IMR-90 (cell line): ENCODE results near the gene HSD17B11. TPM values are rescaled to one million over a fixed set of nuclear protein-coding genes. Genes with fewer than 3 reads are reported as not detected.

ENCODE experiments used
- ATAC-seq: fragments of 200-7000 bp; cut with Tn5 transposase; 2 replicates; pipeline ENCODE4 v1.9.1; 2020; ENCODE audit warnings: low read depth, mild to moderate bottlenecking, moderate library complexity
- BruUV-seq: library from RNA; stranded (reverse); fragments of 400-500 nt; replicated peaks from 2 replicates; lab custom pipeline; 2021; lab: Mats Ljungman, UMichigan
- CTCF ChIA-PET: fragments of 300-600 bp; formaldehyde crosslinking; extraction: SDS; loops from one replicate; lab custom pipeline; 2021; ENCODE audit warnings: antibody characterized with exemption; lab: Yijun Ruan, JAX
- POLR2A ChIA-PET: fragments of 300-600 bp; sonication (Branson Sonifier 250); formaldehyde crosslinking; loops from one replicate; lab custom pipeline; 2022; ENCODE audit warnings: antibody characterized with exemption; ENCODE audit not compliant: unreplicated experiment; lab: Charles Lee
- DNase-seq: peaks from one replicate; pipeline ENCODE4 v3.0.0; 2013
- H2AFZ ChIP-seq: replicated peaks from 2 replicates; pipeline ENCODE3; 2013; ENCODE audit warnings: low read length, mild to moderate bottlenecking; ENCODE audit not compliant: poor library complexity
- H2AK5ac ChIP-seq: 2 replicates; pipeline ENCODE4 v1.6.1; 2013; ENCODE audit warnings: low read depth, low read length, inconsistent platforms
- H2AK9ac ChIP-seq: replicated peaks from 2 replicates; pipeline ENCODE3; 2013; ENCODE audit warnings: mild to moderate bottlenecking, low read depth, low read length, moderate library complexity; ENCODE audit not compliant: poor library complexity
- H2BK120ac ChIP-seq: 2 replicates; pipeline ENCODE4 v1.6.1; 2013; ENCODE audit warnings: low read depth, low read length, inconsistent platforms
- H2BK15ac ChIP-seq: 3 replicates; pipeline ENCODE4 v1.6.1; 2013; ENCODE audit warnings: low read depth, low read length, inconsistent platforms
- H2BK20ac ChIP-seq: 2 replicates; pipeline ENCODE4 v1.6.1; 2013; ENCODE audit warnings: low read depth, mild to moderate bottlenecking, inconsistent platforms, low read length, moderate library complexity
- H2BK5ac ChIP-seq: 2 replicates; pipeline ENCODE4 v1.6.1; 2013; ENCODE audit warnings: mild to moderate bottlenecking, low read depth, low read length, inconsistent platforms; ENCODE audit not compliant: poor library complexity, severe bottlenecking
- H3K14ac ChIP-seq: replicated peaks from 2 replicates; pipeline ENCODE4 v1.6.1; 2013; ENCODE audit warnings: low read depth, low read length, inconsistent platforms
- H3K18ac ChIP-seq: 2 replicates; pipeline ENCODE4 v1.6.1; 2013; ENCODE audit warnings: low read depth, low read length, control low read depth
- H3K23ac ChIP-seq: 2 replicates; pipeline ENCODE4 v1.6.1; 2013; ENCODE audit warnings: low read depth, low read length, inconsistent platforms
- H3K27ac ChIP-seq: 2 replicates; pipeline ENCODE4 v1.5.1; 2013; ENCODE audit warnings: mild to moderate bottlenecking, control low read depth, low read length; ENCODE audit not compliant: insufficient read depth
- H3K27me3 ChIP-seq: 2 replicates; pipeline ENCODE4 v1.6.1; 2013; ENCODE audit warnings: low read length; ENCODE audit not compliant: control insufficient read depth, insufficient read depth
- H3K36me3 ChIP-seq: 2 replicates; pipeline ENCODE4 v1.6.1; 2013; ENCODE audit warnings: low read length, mixed read lengths; ENCODE audit not compliant: control insufficient read depth, insufficient read depth
- H3K4ac ChIP-seq: 2 replicates; pipeline ENCODE4 v1.6.1; 2013; ENCODE audit warnings: low read depth, low read length, inconsistent platforms
- H3K4me1 ChIP-seq: 2 replicates; pipeline ENCODE4 v1.6.1; 2013; ENCODE audit warnings: low read length, mixed read lengths; ENCODE audit not compliant: control insufficient read depth, insufficient read depth
- H3K4me2 ChIP-seq: 2 replicates; pipeline ENCODE4 v1.6.1; 2013; ENCODE audit warnings: low read depth, mild to moderate bottlenecking, control low read depth, low read length, moderate library complexity
- H3K4me3 ChIP-seq: 2 replicates; pipeline ENCODE4 v1.5.1; 2013; ENCODE audit warnings: low read depth, mild to moderate bottlenecking, control low read depth, low read length, moderate library complexity; ENCODE audit not compliant: insufficient read depth
- H3K56ac ChIP-seq: 2 replicates; pipeline ENCODE4 v1.6.1; 2013; ENCODE audit warnings: low read length, inconsistent platforms; ENCODE audit not compliant: insufficient read depth; ENCODE audit errors: extremely low read depth
- H3K79me1 ChIP-seq, 2 experiments: 2 replicates each; pipeline ENCODE4 v1.6.1; 2013; ENCODE audit warnings: low read length in 2 of 2, inconsistent platforms in 1 of 2, low read depth in 1 of 2
- H3K9ac ChIP-seq: 2 replicates; pipeline ENCODE4 v1.6.1; 2013; ENCODE audit warnings: low read depth, low read length, control low read depth
- H3K9me1 ChIP-seq: 2 replicates; pipeline ENCODE4 v1.6.1; 2013; ENCODE audit warnings: low read length, inconsistent platforms; ENCODE audit not compliant: insufficient read depth
- H3K9me3 ChIP-seq: 2 replicates; pipeline ENCODE4 v1.6.1; 2013; ENCODE audit warnings: low read length; ENCODE audit not compliant: control insufficient read depth, insufficient read depth
- H4K20me1 ChIP-seq: 2 replicates; pipeline ENCODE4 v1.6.1; 2013; ENCODE audit warnings: low read length, inconsistent platforms; ENCODE audit not compliant: insufficient read depth
- H4K5ac ChIP-seq: 2 replicates; pipeline ENCODE4 v1.6.1; 2013; ENCODE audit warnings: mild to moderate bottlenecking, low read depth, low read length, control low read depth
- H4K8ac ChIP-seq, 2 experiments: 2 replicates each; pipeline ENCODE4 v1.6.1; 2013; ENCODE audit warnings: low read depth in 2 of 2, low read length in 2 of 2, control low read depth in 1 of 2, inconsistent platforms in 1 of 2
- H4K91ac ChIP-seq: 2 replicates; pipeline ENCODE4 v1.6.1; 2013; ENCODE audit warnings: low read depth, low read length, inconsistent platforms; ENCODE audit not compliant: insufficient read depth
- BHLHE40 ChIP-seq: fragments of 150-350 bp; IDR thresholded peaks from 2 replicates; pipeline ENCODE4 v1.6.1; 2016; ENCODE audit warnings: mild to moderate bottlenecking, low read depth, low read length
- CEBPB ChIP-seq: IDR thresholded peaks from 2 replicates; pipeline ENCODE4 v1.6.1; 2012; ENCODE audit warnings: low read depth, low read length, improper control_type of control experiment
- CHD1 ChIP-seq: IDR thresholded peaks from 2 replicates; pipeline ENCODE4 v1.6.1; 2012; ENCODE audit warnings: low read depth, low read length, improper control_type of control experiment
- FOS ChIP-seq: fragments of 150-350 bp; IDR thresholded peaks from 2 replicates; pipeline ENCODE4 v1.6.1; 2016; ENCODE audit warnings: low read depth, low read length
- MAFK ChIP-seq: IDR thresholded peaks from 2 replicates; pipeline ENCODE4 v1.6.1; 2012; ENCODE audit warnings: low read depth, low read length, improper control_type of control experiment
- MAZ ChIP-seq: IDR thresholded peaks from 2 replicates; pipeline ENCODE4 v1.6.1; 2012; ENCODE audit warnings: low read depth, mild to moderate bottlenecking, low read length, improper control_type of control experiment, moderate library complexity, borderline replicate concordance
- MXI1 ChIP-seq: IDR thresholded peaks from 2 replicates; pipeline ENCODE4 v1.6.1; 2012; ENCODE audit warnings: low read depth, mild to moderate bottlenecking, low read length, moderate library complexity, borderline replicate concordance
- NFE2L2 ChIP-seq: fragments of 150-350 bp; IDR thresholded peaks from 2 replicates; pipeline ENCODE4 v1.6.1; 2016; ENCODE audit warnings: low read depth, mild to moderate bottlenecking, low read length
- POLR2A ChIP-seq: IDR thresholded peaks from 2 replicates; pipeline ENCODE4 v1.6.1; 2012; ENCODE audit warnings: mild to moderate bottlenecking, low read depth, low read length
- RAD21 ChIP-seq: IDR thresholded peaks from 2 replicates; pipeline ENCODE4 v1.6.1; 2012; ENCODE audit warnings: low read length, improper control_type of control experiment
- RCOR1 ChIP-seq: IDR thresholded peaks from 2 replicates; pipeline ENCODE4 v1.6.1; 2012; ENCODE audit warnings: mild to moderate bottlenecking, low read length, improper control_type of control experiment; ENCODE audit not compliant: insufficient replicate concordance
- RFX5 ChIP-seq: IDR thresholded peaks from 2 replicates; pipeline ENCODE4 v1.8.0; 2012; ENCODE audit warnings: low read depth, mild to moderate bottlenecking, low read length, moderate library complexity
- SMC3 ChIP-seq: fragments of 150-350 bp; IDR thresholded peaks from 2 replicates; pipeline ENCODE4 v1.6.1; 2016; ENCODE audit warnings: low read depth, mild to moderate bottlenecking, antibody characterized with exemption, low read length, moderate library complexity
- WGBS, 2 experiments: methylation state at CpG; one replicate each; pipeline versions ENCODE4 v1.1.5 to v1.1.7; 2013; ENCODE audit warnings: missing lambda C conversion rate in 2 of 2; ENCODE audit not compliant: insufficient read length in 1 of 2; ENCODE audit errors: extremely low coverage in 2 of 2; 5-methylcytosine and 5-hydroxymethylcytosine counted together
- dilution Hi-C: fragments of 300-500 bp; cut with HindIII; formaldehyde crosslinking; loops from one replicate; pipeline ENCODE4 v1.14.3; 2018; ENCODE audit warnings: low sequenced_read_pairs; ENCODE audit not compliant: unreplicated experiment
- in situ Hi-C: fragments of 300-500 bp; cut with MboI; formaldehyde crosslinking; loops from 3 replicates; pipeline ENCODE4 v1.14.3; 2019; ENCODE audit warnings: low sequenced_read_pairs, inconsistent platforms, mixed read lengths
- intact Hi-C: fragments of 100-400 bp; cut with micrococcal nuclease; formaldehyde crosslinking; loops from 2 replicates; pipeline ENCODE4 v1.10.0; 2022
- polyA plus RNA-seq, 3 experiments: library from polyadenylated mRNA; depleted of rRNA; stranded (reverse); fragments of >200 nt; gene quantifications; 2 replicates each; pipeline ENCODE4 v1.2.3, GENCODE V29; 2012; ENCODE audit warnings: low replicate concordance in 1 of 3
- total RNA-seq: library from RNA; depleted of rRNA; stranded (reverse); fragments of >200 nt; gene quantifications from 2 replicates; pipeline ENCODE4 v1.2.3, GENCODE V29; 2012
- TF ChIP-seq, protein P1 (sequence below): fragments of 150-350 bp; IDR thresholded peaks from 2 replicates; pipeline ENCODE4 v1.6.1; 2016; ENCODE audit warnings: low read depth, mild to moderate bottlenecking, low read length, moderate library complexity, borderline replicate concordance
- TF ChIP-seq, protein P2 (sequence below): fragments of 150-350 bp; IDR thresholded peaks from 2 replicates; pipeline ENCODE4 v1.6.1; 2017; ENCODE audit warnings: mild to moderate bottlenecking, antibody characterized with exemption, low read length, low read depth
- TF ChIP-seq, protein P3 (sequence below): conservative IDR thresholded peaks from 2 replicates; pipeline ENCODE4 v1.5.1; 2012; ENCODE audit warnings: mild to moderate bottlenecking, low read depth, low read length, improper control_type of control experiment

Gene HSD17B11
- total and polyA plus RNA-seq, 2 of the 4 experiments (the other 2 are of a cell fraction) = 11.3 to 12.0 TPM

DNA sequence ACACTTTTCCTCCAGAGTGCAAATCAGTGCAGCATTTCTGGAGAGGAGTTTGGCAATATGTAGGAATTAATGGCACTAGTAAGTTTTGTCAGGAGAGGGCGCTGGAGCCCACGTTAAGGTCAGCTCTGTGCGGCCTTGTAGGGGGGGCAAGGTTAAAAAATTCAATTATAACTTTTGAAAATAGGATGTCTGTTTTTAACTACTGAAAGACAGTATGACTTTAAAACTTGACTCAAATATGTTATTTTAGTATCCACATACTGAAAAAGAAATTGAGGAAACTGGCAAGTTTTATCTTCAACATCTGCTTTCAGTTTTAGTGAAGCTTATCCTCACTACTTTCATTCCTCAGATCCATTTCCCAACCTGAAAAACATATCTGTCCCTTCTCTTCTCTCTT is 37.4 kb downstream of the HSD17B11 start:
- dilution Hi-C loops = no loop called here
- Histone ChIP-seq H4K91ac (no peak overlapping the region), H4K8ac (no peak overlapping the region), H2AFZ (no peak overlapping the region), H4K5ac (no peak overlapping the region), H3K18ac (no peak overlapping the region), H2AK9ac (no peak overlapping the region), H3K27me3 (no peaks in the 10 kb centered on the region), H3K79me1 (no peaks in the 10 kb centered on the region), H2AK5ac (no peak overlapping the region), H3K4ac (no peak overlapping the region), H3K9me1 (no peaks in the 10 kb centered on the region), H3K9ac (no peak overlapping the region), H4K20me1 (no peaks in the 10 kb centered on the region), H3K27ac (no peak overlapping the region), H2BK120ac (no peak overlapping the region), H3K23ac (no peak overlapping the region), H3K4me2 (no peak overlapping the region), H3K14ac (no peak overlapping the region), H3K4me3 (no peak overlapping the region), H3K56ac (no peak overlapping the region), H2BK5ac (no peak overlapping the region), H3K4me1 (peaks cover 2% of the 10 kb centered on the region; the same call in 1 of the 2 replicates), H2BK20ac (no peak overlapping the region), H3K36me3 (peaks cover 10% of the 10 kb centered on the region), H2BK15ac (no peak overlapping the region), H3K9me3 (no peaks in the 10 kb centered on the region)
- TF ChIP-seq NFE2L2 (no peak), POLR2A (no peak), CHD1 (no peak), FOS (no peak), RCOR1 (no peak), RFX5 (no peak), MAZ (no peak), MAFK (no peak), RAD21 (peak; percentile 64), CEBPB (peak; percentile 34; the same call in 1 of the 2 replicates), SMC3 (peak; percentile 49; the same call in 1 of the 2 replicates), BHLHE40 (no peak), MXI1 (no peak)
- TF ChIP-seq, protein P1, sequence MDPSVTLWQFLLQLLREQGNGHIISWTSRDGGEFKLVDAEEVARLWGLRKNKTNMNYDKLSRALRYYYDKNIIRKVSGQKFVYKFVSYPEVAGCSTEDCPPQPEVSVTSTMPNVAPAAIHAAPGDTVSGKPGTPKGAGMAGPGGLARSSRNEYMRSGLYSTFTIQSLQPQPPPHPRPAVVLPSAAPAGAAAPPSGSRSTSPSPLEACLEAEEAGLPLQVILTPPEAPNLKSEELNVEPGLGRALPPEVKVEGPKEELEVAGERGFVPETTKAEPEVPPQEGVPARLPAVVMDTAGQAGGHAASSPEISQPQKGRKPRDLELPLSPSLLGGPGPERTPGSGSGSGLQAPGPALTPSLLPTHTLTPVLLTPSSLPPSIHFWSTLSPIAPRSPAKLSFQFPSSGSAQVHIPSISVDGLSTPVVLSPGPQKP = no peak
- TF ChIP-seq, protein P2, sequence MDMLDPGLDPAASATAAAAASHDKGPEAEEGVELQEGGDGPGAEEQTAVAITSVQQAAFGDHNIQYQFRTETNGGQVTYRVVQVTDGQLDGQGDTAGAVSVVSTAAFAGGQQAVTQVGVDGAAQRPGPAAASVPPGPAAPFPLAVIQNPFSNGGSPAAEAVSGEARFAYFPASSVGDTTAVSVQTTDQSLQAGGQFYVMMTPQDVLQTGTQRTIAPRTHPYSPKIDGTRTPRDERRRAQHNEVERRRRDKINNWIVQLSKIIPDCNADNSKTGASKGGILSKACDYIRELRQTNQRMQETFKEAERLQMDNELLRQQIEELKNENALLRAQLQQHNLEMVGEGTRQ = no peak
- TF ChIP-seq, protein P3, sequence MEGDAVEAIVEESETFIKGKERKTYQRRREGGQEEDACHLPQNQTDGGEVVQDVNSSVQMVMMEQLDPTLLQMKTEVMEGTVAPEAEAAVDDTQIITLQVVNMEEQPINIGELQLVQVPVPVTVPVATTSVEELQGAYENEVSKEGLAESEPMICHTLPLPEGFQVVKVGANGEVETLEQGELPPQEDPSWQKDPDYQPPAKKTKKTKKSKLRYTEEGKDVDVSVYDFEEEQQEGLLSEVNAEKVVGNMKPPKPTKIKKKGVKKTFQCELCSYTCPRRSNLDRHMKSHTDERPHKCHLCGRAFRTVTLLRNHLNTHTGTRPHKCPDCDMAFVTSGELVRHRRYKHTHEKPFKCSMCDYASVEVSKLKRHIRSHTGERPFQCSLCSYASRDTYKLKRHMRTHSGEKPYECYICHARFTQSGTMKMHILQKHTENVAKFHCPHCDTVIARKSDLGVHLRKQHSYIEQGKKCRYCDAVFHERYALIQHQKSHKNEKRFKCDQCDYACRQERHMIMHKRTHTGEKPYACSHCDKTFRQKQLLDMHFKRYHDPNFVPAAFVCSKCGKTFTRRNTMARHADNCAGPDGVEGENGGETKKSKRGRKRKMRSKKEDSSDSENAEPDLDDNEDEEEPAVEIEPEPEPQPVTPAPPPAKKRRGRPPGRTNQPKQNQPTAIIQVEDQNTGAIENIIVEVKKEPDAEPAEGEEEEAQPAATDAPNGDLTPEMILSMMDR = peak; percentile 62
- in situ Hi-C loops = no loop called here
- BruUV-seq = no TSS peak
- WGBS, 2 experiments = no CpG with 5 or more reads among the region's 3 CpGs
- POLR2A ChIA-PET = no interaction called here
- intact Hi-C loops = loop anchor here (5.0 kb wide), 1 partner anchor 114 kb away; no protein-coding TSS in a partner anchor
- peak; percentile 48 for DNase-seq
- CTCF ChIA-PET = interaction anchor here (0.7 to 1.0 kb wide), 4 partner anchors 23 to 495 kb away, joined by 3 to 4 read pairs (median 3); no protein-coding TSS in a partner anchor
- peak; percentile 68 for ATAC-seq
